Subcutaneous adipose tissue (tissue), 4 donors: ENCODE data around the gene FOXP1. TPM values are rescaled to one million over a fixed set of nuclear protein-coding genes. Genes with fewer than 3 reads are reported as not detected.

Experiments used
- CTCF ChIP-seq: fragments of 450-650 bp; IDR thresholded peaks from one replicate; pipeline ENCODE4 v1.5.1; 2016; ENCODE audit warnings: low read depth, mild to moderate bottlenecking, control low read depth, antibody characterized with exemption, moderate library complexity
- total RNA-seq, 4 donors: library from RNA; depleted of rRNA; stranded (reverse); fragments of >200 nt; gene quantifications; one replicate each; pipeline ENCODE4 v1.1.0, GENCODE V29; 2016

The FOXP1 gene
- total RNA-seq, 4 donors from 2014 or later = 70.5 to 96.7 (median 88.0) TPM

DNA sequence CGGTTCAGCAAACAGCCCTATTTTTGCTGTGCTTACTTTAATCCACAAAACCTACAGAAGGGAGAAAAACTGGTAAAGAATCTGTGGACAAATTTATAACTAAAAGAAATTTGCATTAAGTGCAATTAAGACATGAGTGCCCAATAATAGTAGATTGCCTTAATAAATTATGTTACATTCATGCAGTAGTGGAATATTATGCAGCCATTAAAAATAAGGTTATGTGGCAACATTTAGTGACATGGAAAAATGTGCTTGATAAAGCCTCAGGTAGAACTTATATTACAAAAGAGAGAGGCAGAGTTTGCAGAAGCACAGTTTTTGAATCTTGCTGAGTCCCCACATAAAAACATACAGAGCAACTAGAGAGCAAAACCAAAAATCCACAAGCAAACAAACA is 253.0 kb downstream of the FOXP1 start:
- TF ChIP-seq CTCF = no peak

GRCh38 chr3:71329817-71330216 is 253.7 kb downstream of the FOXP1 start:
- no peak for TF ChIP-seq CTCF

DNA sequence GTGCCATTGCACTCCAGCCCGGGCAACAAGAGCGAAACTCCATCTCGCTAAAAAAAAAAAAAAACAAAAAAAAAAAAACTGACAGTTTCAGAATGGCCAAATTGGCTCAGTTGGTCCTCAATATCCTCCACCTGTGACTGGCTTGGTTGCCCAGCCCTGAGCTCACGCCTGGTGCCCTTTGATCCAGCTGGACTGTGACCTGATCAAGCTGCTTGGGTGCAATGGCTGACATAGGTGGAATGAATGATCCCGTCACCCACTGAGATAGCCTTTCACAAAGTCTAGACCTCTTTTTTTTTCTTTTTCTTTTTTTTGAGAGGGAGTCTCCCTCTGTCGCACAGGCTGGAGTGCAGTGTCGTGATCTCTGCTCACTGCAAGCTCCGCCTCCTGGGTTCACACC is 254.6 kb downstream of the FOXP1 start:
- TF ChIP-seq CTCF = no peak

- TF ChIP-seq CTCF = no peak
These were observed 255.6 kb downstream of the FOXP1 start for GRCh38 chr3:71327936-71328335.

DNA sequence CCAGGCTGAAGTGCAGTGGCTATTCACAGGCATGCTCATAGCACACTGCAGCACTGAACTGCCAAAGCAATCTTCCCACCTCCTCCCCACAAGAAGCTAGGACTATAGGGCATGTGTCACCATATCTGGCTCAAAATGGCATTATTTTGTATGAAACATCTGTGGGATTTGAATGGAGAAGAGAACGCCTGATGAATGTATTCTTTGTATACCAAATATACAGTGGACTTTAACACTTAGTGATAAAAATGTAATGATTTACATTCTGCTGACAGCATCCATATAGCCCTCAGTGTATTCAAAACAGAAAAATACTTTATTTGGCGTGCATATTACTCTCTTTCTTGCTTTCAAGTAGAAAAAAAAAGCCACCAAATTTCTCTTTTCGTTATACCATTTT is 257.8 kb downstream of the FOXP1 start:
- no peak for TF ChIP-seq CTCF

GRCh38 chr3:71323558-71323957 is 260.0 kb downstream of the FOXP1 start:
- no peak for TF ChIP-seq CTCF

- TF ChIP-seq CTCF = no peak
These were observed 261.4 kb downstream of the FOXP1 start for GRCh38 chr3:71322154-71322553.

DNA sequence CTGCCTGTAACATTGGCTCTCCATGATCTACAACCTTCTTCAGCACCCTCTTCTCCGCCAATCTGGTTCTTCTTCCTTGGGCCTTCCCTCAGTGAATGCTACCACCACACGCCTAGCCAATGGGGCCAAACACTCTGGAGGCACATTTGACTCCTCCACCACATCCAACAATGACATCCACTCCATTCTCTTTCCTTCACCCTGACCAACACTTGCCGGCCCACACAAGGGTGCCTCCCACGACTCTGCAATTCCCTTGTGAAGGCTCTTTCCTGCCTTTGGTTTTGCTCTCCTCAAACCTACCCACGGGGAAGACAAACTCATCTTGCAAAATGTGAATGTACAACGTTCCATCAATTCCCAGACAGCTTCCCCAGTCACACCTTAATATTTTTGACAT is 263.8 kb downstream of the FOXP1 start:
- no peak for TF ChIP-seq CTCF
